AG04449 (cell line): ENCODE measurements around the gene MS4A2.
"Not testable (repeated sequence)": the region's sequence is repeated elsewhere in the genome, so short reads cannot be mapped to it uniquely, and the experiment has no call there.

Experiments
- CTCF ChIA-PET: fragments of 350-600 bp; formaldehyde crosslinking; extraction: SDS; loops from one replicate; lab custom pipeline; 2021; ENCODE audit warnings: antibody characterized with exemption; lab: Yijun Ruan, JAX
- POLR2A ChIA-PET: fragments of 400-600, 350-600 bp; formaldehyde crosslinking; extraction: SDS; loops from one replicate; lab custom pipeline; 2020; ENCODE audit warnings: antibody characterized with exemption, inconsistent platforms; lab: Yijun Ruan, JAX
- DNase-seq: peaks from one replicate; pipeline ENCODE4 v3.0.0-alpha.2; 2010; ENCODE audit warnings: low read depth, low spot score
- H3K4me3 ChIP-seq: 2 replicates; pipeline ENCODE4 v1.5.1; 2011; ENCODE audit warnings: low read depth, mild to moderate bottlenecking, control low read depth, low read length
- TF ChIP-seq, protein P1 (sequence below): IDR thresholded peaks from one replicate; pipeline ENCODE4 v1.5.1; 2011; ENCODE audit warnings: mild to moderate bottlenecking, moderate library complexity, low read length, control low read depth, inconsistent platforms; ENCODE audit not compliant: insufficient read depth; ENCODE audit errors: missing control alignments

MS4A2 gene

DNA sequence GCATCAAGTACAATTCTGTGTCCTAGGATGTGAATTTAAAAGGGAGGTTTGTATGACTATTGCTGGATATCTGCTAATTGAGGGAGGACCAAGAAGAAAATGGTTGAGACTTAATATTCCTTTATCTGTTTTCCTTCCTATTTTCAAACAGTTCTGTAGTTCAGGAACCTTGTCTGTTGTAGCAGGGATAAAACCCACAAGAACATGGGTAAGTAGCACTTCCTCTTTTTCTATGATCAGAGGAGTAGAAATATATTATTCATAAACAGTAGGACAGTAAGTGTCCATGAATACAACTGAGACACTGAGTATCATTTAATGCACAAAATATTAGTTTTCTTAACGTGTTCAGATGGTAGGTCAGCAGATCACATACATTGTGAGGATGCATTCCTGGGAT lies 24.4 kb upstream of the MS4A2 start:
- ChIA-PET POLR2A (no interaction called here), CTCF (no interaction called here)
- DNase-seq = no peak
- H3K4me3 ChIP-seq = no peak overlapping the region
- TF ChIP-seq, protein P1, sequence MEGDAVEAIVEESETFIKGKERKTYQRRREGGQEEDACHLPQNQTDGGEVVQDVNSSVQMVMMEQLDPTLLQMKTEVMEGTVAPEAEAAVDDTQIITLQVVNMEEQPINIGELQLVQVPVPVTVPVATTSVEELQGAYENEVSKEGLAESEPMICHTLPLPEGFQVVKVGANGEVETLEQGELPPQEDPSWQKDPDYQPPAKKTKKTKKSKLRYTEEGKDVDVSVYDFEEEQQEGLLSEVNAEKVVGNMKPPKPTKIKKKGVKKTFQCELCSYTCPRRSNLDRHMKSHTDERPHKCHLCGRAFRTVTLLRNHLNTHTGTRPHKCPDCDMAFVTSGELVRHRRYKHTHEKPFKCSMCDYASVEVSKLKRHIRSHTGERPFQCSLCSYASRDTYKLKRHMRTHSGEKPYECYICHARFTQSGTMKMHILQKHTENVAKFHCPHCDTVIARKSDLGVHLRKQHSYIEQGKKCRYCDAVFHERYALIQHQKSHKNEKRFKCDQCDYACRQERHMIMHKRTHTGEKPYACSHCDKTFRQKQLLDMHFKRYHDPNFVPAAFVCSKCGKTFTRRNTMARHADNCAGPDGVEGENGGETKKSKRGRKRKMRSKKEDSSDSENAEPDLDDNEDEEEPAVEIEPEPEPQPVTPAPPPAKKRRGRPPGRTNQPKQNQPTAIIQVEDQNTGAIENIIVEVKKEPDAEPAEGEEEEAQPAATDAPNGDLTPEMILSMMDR = no peak

DNA sequence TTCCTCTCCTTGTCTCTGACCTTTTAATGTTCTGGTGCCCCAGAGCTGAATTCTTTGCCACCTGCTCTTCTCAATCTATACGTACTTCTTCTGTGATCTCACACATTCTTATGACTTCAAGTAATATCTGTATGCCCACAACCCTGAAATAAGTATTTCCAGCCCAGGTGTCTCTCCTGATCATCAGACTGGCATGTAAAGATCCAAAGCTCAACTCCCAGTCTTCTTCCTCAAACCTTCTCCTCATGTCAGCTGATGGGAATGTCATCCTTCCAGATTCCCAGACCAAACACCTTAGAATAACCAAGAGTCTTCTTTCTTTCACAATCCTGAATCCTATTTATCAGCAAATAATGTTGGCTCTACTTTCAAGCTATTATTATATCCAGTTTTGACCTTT lies 22.7 kb upstream of the MS4A2 start:
- ChIA-PET POLR2A (no interaction called here), CTCF (no interaction called here)
- H3K4me3 ChIP-seq = no peak overlapping the region
- TF ChIP-seq, protein P1 = no peak
- no peak for DNase-seq

DNA sequence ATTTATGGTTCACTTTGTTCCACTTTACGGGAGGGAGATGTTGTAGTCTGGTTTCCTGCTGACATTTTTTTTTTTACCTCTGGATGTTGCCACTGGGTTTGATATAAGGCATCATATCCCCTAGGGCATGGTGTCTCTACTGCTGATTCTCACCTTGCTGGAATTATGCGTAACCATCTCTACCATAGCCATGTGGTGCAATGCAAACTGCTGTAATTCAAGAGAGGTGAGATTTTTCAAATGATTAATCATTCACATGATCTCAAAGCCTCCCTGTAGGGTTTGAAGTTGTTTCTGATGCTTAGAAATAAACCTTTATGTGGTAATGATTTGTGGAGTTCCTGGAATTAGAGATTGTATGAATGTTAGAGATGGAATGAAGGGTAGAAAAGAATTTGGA lies 19.0 kb upstream of the MS4A2 start:
- TF ChIP-seq, protein P1 = no peak
- POLR2A ChIA-PET = no interaction called here

DNA sequence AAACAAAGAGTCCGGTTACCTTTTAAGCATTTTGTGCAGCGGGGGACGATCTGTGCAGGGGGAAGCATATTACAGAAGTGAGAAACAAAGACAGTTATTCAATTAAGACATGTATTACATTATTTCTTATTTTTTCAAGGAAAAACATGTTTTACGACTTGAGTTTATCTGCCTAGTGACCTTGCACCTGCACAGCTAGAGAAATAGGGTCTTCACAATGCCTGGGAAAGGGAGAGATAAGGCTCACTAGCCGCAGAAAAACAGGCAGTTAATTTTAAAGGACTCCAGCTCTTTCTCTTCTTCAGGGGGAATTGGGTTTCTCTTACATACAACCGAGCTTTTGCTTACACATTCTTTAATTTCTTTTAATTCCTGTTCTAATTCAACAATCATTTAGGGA lies 16.8 kb upstream of the MS4A2 start:
- DNase-seq, H3K4me3 ChIP-seq, POLR2A ChIA-PET, CTCF ChIA-PET: not testable (repeated sequence)

More for the DNA sequence above, 19.0 kb upstream of the MS4A2 start:
- H3K4me3 ChIP-seq = no peak overlapping the region
- DNase-seq = no peak
- CTCF ChIA-PET = no interaction called here

DNA sequence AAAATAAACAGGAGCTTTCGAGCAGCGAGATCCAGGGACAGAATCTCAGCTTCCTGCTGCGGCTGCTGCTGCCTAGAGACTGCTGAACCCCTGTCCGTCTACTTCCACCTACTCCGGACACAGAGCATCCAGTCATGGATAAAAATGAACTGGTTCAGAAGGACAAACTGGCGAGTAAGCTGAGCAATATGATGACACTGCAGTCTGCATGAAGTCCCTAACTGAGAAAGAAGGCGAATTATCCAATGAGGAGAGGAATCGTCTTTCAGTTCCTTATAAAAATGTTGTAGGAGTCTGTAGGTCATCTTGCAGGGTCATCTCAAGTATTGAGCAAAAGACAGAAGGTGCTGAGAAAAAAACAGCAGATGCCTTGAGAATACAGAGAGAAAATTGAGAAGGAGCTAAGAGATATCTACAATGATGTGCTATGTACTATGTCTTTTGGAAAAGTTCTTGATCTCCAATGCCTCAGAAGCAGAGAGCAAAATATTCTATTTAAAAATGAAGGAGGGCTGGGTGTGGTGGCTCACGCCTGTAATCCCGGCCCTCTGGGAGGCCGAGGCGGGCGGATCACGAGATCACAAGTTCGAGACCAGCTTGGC lies 11.1 kb upstream of the MS4A2 start:
- DNase-seq = no peak
- no peak overlapping the region for H3K4me3 ChIP-seq
- TF ChIP-seq, protein P1 = no peak
- ChIA-PET POLR2A (no interaction called here), CTCF (no interaction called here)

DNA sequence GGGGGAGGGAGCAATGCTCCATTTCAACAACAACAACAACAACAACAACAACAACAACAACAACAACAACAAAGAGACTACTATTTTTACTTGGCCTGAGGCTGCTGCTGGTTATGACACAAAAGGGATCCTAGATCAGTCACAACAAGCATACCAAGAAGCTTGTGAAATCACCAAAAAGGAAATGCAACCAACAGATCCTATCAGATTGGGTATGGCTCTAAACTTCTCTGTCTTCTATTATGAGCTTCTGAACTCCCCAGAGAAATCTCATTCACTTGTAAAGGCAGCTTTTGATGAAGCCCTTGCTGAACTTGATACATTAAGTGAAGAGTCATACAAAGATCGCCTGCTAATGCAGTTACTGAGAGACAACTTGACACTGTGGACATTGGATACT lies 10.5 kb upstream of the MS4A2 start:
- POLR2A ChIA-PET = no interaction called here

More for the DNA sequence above, 10.5 kb upstream of the MS4A2 start:
- no peak for DNase-seq
- CTCF ChIA-PET = no interaction called here
- TF ChIP-seq, protein P1 = no peak
- H3K4me3 ChIP-seq = no peak overlapping the region
